MCF 10A (cell line): Measurements from ENCODE around the gene CROCC2. TPM values are rescaled to one million over a fixed set of nuclear protein-coding genes. Genes with fewer than 3 reads are reported as not detected.

Source experiments
- BruUV-seq: library from RNA; stranded (reverse); fragments of 400-500 nt; replicated peaks from 2 replicates; lab custom pipeline; 2021; lab: Mats Ljungman, UMichigan
- CTCF ChIA-PET: fragments of 300-600 bp; sonication (Branson Sonifier 250); formaldehyde crosslinking; extraction: SDS; loops from one replicate; lab custom pipeline; 2021; ENCODE audit warnings: antibody characterized with exemption, inconsistent platforms; lab: Yijun Ruan, JAX
- POLR2A ChIA-PET: fragments of 300-600, 350-650 bp; sonication (Branson Sonifier 250); formaldehyde crosslinking; extraction: SDS; loops from one replicate; lab custom pipeline; 2020; ENCODE audit warnings: antibody characterized with exemption, inconsistent platforms; lab: Yijun Ruan, JAX
- DNase-seq: peaks from one replicate; pipeline ENCODE4 v3.0.0-alpha.2; 2018; ENCODE audit not compliant: unreplicated experiment
- H3K27ac Mint-ChIP-seq: one replicate; pipeline ENCODE4 v1.8.0; 2022; ENCODE audit warnings: mild to moderate bottlenecking, low read depth, mixed read lengths; ENCODE audit not compliant: unreplicated experiment
- H3K27me3 Mint-ChIP-seq: one replicate; pipeline ENCODE4 v1.8.0; 2022; ENCODE audit warnings: mixed read lengths; ENCODE audit not compliant: insufficient read depth, unreplicated experiment
- H3K36me3 Mint-ChIP-seq: one replicate; pipeline ENCODE4 v1.8.0; 2022; ENCODE audit warnings: mild to moderate bottlenecking, moderate library complexity, mixed read lengths; ENCODE audit not compliant: insufficient read depth, unreplicated experiment
- H3K4me1 Mint-ChIP-seq: one replicate; pipeline ENCODE4 v1.8.0; 2022; ENCODE audit warnings: mixed read lengths; ENCODE audit not compliant: insufficient read depth, unreplicated experiment
- H3K4me3 Mint-ChIP-seq: one replicate; pipeline ENCODE4 v1.8.0; 2022; ENCODE audit warnings: mild to moderate bottlenecking, moderate library complexity, mixed read lengths; ENCODE audit not compliant: unreplicated experiment
- H3K9me3 Mint-ChIP-seq: one replicate; pipeline ENCODE4 v1.8.0; 2022; ENCODE audit warnings: mixed read lengths; ENCODE audit not compliant: unreplicated experiment
- intact Hi-C: fragments of 100-400 bp; cut with micrococcal nuclease; formaldehyde crosslinking; loops from 2 replicates; pipeline ENCODE4 v1.14.1; 2022
- total RNA-seq: library from RNA; stranded (reverse); gene quantifications from 2 replicates; pipeline ENCODE4 v1.2.3, GENCODE V29; 2022
- TF ChIP-seq, protein P1 (sequence below): fragments of 200-600 bp; IDR thresholded peaks from one replicate; pipeline ENCODE4 v1.8.0; 2022; ENCODE audit warnings: antibody characterized with exemption, mild to moderate bottlenecking; ENCODE audit not compliant: unreplicated experiment

CROCC2 gene
- total RNA-seq, 1 experiment from 2014 or later, result not detected

DNA sequence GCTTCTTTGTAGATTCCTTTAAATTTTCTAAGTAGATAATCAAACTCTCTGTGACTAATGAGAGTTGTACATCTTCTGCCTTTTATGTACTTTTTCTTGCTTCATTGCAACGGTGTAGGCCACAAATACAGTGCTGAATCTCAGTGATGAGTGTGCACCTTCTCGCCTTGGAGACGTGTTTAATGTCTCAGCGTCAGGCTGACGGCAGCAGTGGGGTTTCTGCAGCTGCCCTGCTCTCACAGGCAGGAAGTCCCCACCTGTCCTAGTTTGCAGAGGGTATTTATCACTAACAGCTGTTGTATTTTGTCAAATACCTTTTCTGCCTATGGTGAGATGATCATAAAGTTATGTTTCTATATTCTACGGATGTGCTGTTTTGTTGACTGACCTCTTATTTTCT is 24.2 kb upstream of the CROCC2 start:
- Mint-ChIP-seq H3K4me3 (no peak overlapping the region), H3K27me3 (no peaks in the 10 kb centered on the region), H3K36me3 (no peaks in the 10 kb centered on the region), H3K9me3 (no peaks in the 10 kb centered on the region), H3K27ac (no peak overlapping the region), H3K4me1 (no peaks in the 10 kb centered on the region)
- BruUV-seq, result no TSS peak
- DNase-seq, result no peak
- intact Hi-C loops, result no loop called here
- ChIA-PET CTCF (interaction anchor here (0.8 kb wide), 1 partner anchor 25 kb away, joined by 4 read pairs; no protein-coding TSS in a partner anchor), POLR2A (no interaction called here)
- TF ChIP-seq, protein P1, sequence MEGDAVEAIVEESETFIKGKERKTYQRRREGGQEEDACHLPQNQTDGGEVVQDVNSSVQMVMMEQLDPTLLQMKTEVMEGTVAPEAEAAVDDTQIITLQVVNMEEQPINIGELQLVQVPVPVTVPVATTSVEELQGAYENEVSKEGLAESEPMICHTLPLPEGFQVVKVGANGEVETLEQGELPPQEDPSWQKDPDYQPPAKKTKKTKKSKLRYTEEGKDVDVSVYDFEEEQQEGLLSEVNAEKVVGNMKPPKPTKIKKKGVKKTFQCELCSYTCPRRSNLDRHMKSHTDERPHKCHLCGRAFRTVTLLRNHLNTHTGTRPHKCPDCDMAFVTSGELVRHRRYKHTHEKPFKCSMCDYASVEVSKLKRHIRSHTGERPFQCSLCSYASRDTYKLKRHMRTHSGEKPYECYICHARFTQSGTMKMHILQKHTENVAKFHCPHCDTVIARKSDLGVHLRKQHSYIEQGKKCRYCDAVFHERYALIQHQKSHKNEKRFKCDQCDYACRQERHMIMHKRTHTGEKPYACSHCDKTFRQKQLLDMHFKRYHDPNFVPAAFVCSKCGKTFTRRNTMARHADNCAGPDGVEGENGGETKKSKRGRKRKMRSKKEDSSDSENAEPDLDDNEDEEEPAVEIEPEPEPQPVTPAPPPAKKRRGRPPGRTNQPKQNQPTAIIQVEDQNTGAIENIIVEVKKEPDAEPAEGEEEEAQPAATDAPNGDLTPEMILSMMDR, result no peak

DNA sequence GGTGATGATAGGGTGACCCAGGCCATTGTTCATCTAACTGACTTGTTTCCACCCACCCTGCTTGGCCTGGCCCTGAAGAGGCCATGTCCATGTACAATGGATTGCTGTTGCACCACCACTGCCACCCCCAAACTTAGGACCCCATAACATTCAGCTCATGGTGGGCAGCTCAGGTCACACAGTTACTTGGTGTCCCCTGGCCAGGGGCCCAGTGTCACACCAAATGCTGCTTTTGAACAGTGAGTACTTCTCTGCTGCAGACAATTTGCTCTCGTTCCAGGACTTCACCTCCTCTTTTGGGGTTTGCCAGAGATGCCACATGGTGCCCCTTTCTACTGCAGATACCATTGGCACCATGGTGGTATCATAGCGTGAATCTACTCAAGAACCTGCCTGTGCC is 21.9 kb upstream of the CROCC2 start:
- CTCF ChIA-PET, result no interaction called here
- POLR2A ChIA-PET, result no interaction called here
- Mint-ChIP-seq H3K27ac (no peak overlapping the region), H3K4me1 (no peaks in the 10 kb centered on the region), H3K9me3 (no peaks in the 10 kb centered on the region), H3K27me3 (no peaks in the 10 kb centered on the region), H3K4me3 (no peak overlapping the region), H3K36me3 (no peaks in the 10 kb centered on the region)
- TF ChIP-seq, protein P1, result no peak
- DNase-seq, result no peak
- BruUV-seq, result no TSS peak
- intact Hi-C loops, result no loop called here

DNA sequence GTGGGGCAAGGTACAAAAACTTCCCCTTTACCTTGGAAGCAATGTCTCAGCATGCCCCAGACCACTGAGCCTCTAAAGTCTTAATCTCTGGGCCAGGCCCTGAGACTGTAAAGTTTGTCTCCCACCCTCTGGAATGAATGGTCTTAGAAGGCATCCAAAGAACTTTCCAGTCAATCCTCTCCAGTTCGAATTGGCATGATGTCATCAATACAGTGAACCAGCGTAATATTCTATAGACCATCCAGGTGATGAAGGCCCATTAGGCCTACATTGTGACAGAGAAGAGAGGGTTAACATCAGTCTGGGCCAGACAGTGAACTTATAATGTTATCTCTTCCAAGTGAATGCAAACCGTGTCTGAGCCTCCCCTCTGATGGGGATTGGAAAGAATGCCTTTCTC is 21.4 kb upstream of the CROCC2 start:
- no peak overlapping the region for H3K4me3 Mint-ChIP-seq
- POLR2A ChIA-PET, result no interaction called here
- DNase-seq, result no peak
- intact Hi-C loops, result no loop called here
- no TSS peak for BruUV-seq
- TF ChIP-seq, protein P1, result no peak
- CTCF ChIA-PET, result no interaction called here
- no peaks in the 10 kb centered on the region for H3K36me3 Mint-ChIP-seq
- no peak overlapping the region for H3K27ac Mint-ChIP-seq
- H3K27me3 Mint-ChIP-seq, result no peaks in the 10 kb centered on the region
- H3K4me1 Mint-ChIP-seq, result no peaks in the 10 kb centered on the region
- H3K9me3 Mint-ChIP-seq, result no peaks in the 10 kb centered on the region

DNA sequence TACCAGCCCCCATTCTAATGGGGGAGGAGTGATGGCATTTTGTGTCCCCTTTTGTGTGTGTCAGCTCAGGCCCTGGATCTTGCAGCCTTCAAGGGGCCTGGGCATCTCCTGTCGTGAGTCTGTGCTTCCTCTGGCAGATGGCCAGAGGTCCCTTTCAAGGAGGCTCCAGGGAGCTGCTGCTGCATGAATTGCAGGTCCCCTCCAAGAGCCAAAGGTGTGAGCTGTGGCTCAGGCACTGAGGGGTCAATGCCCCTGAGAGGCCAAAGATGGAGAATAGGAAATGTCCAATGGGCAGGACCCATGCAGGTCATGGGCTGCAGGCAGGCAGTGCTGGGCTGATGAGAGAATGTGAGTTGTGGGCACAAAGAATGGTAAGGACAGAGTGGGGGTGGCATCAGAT is 20.6 kb upstream of the CROCC2 start:
- no peak for DNase-seq
- Mint-ChIP-seq H3K4me1 (no peaks in the 10 kb centered on the region), H3K27ac (no peak overlapping the region), H3K9me3 (no peaks in the 10 kb centered on the region), H3K36me3 (no peaks in the 10 kb centered on the region), H3K4me3 (no peak overlapping the region), H3K27me3 (no peaks in the 10 kb centered on the region)
- intact Hi-C loops, result no loop called here
- TF ChIP-seq, protein P1, result no peak
- no TSS peak for BruUV-seq
- POLR2A ChIA-PET, result no interaction called here
- CTCF ChIA-PET, result no interaction called here
